Measurements from ENCODE around the gene RECK.

Gene RECK

DNA sequence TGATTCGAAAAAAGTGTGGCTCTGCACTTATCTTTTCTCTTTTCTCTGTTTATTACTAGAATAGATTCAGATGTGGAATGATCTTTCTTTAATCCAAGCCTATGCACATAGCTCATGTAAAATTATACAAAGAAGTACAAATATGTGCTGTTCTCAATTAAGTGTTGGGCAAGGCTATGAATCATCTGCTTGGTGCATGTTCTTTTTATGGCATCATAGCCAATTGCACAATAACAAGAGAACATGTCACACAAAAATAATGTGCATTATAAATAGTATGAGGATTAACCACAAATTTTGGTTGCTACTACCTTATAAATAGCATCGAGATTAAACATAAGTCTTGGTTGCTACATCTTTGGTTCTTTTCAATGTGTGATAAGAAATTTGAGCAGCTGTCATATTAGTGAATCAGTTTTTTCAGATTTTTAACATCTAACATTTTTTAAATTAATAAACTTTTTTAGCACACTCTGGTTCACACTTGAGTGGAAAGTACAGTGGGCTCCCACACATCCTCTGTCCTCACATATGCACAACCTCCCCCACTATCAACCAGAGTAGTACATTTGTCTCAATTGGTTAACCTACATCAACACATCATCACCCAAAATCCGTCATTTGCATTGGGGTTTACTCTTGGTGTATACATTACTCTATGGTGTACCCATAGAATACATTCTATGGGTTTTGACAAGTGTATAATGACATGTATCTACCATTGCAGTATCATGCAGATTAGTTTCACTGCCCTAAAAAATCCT is 6.8 kb upstream of the RECK start:
- no peak for DNase-seq

- DNase-seq, result no peak
Observed at GRCh38 chr9:36030871-36031270, 5.8 kb upstream of the RECK start.

DNA sequence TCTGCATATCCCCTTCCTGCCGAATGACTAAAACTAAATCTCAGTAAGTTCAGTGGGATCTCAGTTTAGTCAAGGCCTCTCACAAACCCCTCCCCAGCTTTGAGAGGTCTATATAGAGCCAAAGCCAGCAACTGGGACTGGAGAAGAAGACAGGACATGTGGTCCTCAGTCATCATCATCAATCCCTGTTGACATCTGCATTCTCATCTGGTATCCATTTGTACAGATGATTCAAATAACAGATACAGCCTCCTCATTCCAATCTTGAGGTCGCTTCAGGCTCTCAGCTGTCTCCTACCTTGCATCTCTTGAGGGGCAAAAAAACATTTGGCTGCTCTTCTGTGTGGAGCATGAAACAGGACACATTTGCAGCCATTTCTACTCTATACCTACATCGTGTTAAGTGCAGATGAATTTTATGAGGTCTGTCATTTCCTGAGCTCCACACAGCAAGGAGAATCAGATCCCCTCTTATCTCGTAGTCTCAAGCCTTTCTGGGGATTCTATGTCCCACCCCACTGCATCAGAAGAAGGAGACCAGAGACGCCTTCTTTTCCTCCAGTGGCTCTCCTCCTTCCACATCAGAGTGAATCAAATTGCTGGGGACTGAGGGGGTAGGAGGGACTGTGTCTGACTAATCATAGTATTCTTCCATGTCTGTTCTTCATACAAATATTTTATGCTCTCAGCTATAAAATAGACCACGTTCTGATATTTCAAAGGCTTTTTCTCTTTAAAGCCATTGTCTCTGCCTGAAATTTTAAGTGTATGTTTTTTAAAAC is 4.7 kb upstream of the RECK start:
- DNase-seq, result no peak

DNA sequence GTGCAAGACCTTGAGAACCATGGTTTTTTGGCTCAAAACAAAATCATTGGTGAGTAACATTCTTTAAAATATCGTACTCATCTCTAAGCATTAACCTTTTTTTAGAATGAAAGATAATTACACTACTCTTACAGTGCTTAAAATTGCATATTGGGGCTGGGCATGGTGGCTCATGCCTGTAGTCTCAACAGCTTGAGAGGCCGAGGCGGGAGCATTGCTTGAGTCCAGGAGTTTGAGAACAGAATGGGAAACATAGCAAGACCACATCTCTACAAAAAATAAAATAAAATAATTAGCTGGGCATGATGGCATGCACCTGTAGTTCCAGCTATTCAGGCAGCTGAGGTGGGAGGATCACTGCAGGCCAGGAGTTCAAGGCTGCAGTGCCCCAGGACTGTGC is 2.9 kb upstream of the RECK start:
- no peak for DNase-seq

- no peak for DNase-seq
Observed at GRCh38 chr9:36034234-36034633, 2.5 kb upstream of the RECK start.

GRCh38 chr9:36035006-36035405 is 1.7 kb upstream of the RECK start:
- DNase-seq, result no peak

DNA sequence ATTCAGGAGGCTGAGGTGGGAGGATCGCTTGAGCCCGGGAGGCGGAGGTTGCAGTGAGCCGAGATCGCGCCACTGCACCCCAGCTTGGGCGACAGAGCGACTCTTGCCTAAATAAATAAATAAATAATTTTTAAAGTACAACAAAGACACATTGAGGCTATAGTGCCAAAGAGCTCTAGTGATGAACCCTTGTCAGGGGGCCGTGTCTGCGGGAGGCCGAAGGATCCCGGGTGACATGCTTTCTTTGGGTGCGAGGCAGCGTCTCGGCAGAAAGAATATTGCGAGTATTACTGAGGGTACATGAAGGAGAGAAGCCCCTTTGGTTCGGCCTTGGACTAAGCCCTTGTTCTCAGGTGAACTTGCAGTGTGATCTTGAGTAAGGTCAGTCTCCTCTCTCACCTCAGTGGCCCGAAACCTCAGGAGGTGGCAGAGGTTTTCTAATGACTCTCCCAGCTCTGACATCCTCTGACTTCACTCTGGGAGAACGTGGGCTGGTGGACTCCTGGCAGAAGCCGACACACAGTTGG is 397 bp upstream of the RECK start:
- no peak for DNase-seq

- no peak for DNase-seq
Observed at GRCh38 chr9:36037549-36038122, 923 bp downstream of the RECK start.

DNA sequence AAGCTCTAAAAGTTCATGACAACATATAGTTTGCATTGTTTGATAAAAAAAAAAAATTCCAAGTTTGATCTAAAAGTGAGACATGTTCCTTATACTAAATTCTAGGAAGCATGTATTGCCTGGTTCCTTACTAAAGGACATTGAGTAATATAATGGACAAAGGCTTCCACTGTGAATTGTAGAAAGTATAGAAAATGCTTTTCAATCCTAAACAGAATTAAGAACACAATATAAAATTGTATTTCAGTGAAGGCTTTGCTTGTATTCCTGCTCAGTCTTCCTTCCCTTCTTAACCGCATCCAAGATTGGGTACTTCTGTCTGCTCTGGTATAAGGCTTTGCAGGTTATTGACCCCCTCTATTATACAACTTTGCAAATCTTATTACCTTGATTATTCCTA is 2.4 kb downstream of the RECK start:
- DNase-seq, result no peak

DNA sequence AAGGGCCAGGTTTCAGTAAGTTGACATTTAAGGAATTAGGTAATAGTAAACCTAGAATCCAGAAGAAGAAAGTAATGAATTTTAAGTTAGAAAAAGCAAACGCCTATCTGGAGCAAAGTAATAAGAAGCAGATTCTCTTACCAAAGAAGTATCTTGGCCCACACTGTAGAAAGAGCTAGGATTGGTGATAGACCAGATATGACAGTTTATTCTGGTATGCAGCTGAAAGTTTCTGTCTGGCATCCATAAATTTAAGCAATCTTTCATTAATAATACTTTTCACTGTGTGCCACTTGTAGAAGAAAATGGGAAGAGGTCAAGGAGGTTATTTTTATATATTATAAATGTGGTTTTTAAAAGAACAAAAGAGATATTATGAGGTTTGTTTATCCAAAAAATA is 3.0 kb downstream of the RECK start:
- no peak for DNase-seq

GRCh38 chr9:36040271-36040925 is 3.7 kb downstream of the RECK start:
- no peak for DNase-seq

DNA sequence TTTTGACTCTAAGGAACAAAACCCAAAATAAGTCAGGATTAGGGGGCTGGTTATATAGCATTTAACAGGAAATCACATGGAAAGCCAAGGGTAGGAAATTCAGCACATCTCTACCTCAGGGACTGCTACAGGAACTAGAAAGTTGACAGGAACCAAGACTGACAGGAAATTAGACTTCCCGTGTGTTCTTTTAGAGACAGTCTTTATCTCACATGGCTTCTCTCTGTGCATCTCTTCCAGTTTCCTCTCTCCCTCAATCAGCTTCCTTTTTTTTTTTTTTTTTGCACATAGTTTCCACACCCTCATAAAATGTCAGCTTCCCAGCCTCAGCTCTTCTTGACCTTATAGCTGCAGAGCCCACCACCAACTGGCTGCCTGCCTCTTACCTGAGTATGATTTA is 4.8 kb downstream of the RECK start:
- DNase-seq, result no peak

GRCh38 chr9:36045610-36046009 is 8.9 kb downstream of the RECK start:
- no peak for DNase-seq

DNA sequence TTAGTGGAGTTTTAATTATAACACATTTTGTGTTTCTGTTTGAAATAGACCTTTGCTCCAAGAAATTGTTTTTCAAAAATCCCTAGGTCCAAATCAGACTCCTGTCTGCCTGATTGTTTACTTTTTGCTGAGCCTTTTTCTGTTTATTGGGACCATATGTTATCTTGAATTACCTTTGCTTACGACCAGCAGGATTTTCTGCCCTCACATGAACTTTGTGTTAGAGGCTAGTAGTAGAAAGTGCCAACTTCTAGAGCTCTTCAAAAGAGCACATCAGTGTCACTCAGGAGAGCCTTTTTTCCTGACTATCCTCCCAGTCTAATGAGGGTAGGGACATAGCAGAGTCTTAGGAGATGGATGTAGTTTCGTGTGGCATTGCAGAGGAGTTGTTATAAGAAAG is 10.2 kb downstream of the RECK start:
- peak; percentile 40 for DNase-seq

- no peak for DNase-seq
Observed at GRCh38 chr9:36049408-36049807, 12.7 kb downstream of the RECK start.

- DNase-seq, result no peak
Observed at GRCh38 chr9:36050476-36050875, 13.8 kb downstream of the RECK start.

GRCh38 chr9:36051317-36051716 is 14.6 kb downstream of the RECK start:
- no peak for DNase-seq

DNA sequence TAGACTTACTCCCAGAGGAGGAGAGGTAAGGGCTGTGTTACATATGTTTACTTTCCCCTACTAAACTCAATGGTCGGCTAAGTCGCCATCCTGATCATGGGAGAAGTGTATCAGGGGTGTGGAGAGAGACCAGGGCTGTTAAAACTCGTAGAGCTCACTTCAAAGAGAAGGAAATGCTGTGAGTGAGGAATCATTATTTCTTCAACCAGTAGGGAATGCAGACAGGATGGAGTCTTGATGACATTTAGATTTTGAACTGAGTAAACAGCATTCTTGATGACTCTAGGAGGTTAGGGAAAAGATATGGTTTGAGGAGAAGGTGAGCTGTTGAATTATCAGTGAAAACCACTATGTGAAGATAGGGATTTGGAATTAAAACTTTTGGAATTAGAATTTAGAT is 17.3 kb downstream of the RECK start:
- no peak for DNase-seq

DNA sequence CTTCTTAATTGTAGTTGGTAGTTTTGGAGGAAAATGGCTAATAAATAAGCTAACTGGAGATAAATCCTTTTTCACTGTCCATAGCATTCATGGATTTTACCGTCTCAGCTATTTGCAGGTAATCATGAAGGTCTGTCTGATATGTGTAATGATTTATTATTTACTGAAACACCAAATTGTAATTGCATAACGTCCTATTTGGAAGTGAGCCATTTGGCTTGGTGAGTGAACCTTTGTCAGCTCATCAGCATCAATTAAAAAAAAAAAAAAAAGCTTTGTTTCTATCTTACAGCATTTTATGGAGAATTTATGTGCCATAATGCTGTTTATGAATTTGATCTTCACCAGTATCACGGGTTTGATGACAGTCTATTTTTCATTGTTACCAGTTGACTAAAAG is 20.2 kb downstream of the RECK start:
- DNase-seq, result no peak

DNA sequence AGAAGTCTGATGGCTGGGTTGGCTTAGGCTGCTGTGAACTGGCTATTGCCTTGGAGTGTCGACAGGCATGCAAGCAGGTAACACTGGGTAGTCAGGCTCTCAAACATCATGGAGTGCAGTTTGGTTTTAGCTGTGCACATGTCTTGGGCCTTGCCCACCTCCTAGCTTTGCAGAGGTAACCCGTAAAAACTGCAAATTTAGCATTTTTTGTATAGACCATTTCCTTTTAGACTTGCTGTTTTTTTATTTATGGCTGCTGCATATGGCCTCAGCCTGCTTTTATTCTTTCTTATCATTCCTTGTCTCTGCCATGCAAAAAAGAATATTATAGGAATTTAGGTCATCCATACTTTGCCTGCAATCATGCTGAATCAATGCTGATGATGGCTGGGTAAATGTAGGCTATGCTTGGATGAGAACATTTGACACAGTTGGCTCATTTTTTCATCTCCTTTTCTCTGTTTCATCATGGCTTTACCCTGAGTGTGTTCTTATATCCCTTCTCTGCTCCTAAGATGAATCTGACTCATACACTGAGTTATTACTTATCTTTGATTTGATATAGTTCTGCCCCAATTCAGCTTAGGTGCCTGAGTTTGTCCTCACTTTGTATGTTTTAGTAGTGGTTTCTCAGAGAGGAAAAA is 27.2 kb downstream of the RECK start:
- no peak for DNase-seq

- no peak for DNase-seq
Observed at GRCh38 chr9:36064448-36065037, 27.8 kb downstream of the RECK start.

GRCh38 chr9:36074055-36074454 is 37.3 kb downstream of the RECK start:
- DNase-seq, result no peak
